GM12864 (cell line): ENCODE measurements around the gene CD300A.

Experiments
- DNase-seq: peaks from one replicate; pipeline ENCODE4 v3.0.0-alpha.2; 2011; ENCODE audit warnings: low read depth
- H3K4me3 ChIP-seq: 2 replicates; pipeline ENCODE4 v1.5.1; 2011; ENCODE audit warnings: mild to moderate bottlenecking, low read depth, low read length, control low read depth
- CTCF ChIP-seq: IDR thresholded peaks from 2 replicates; pipeline ENCODE4 v1.5.1; 2011; ENCODE audit warnings: low read depth, mild to moderate bottlenecking, moderate library complexity, low read length, control low read depth, inconsistent platforms; ENCODE audit errors: missing control alignments

Gene CD300A

GRCh38 chr17:74471341-74471740, 4.9 kb downstream of the CD300A start:
- TF ChIP-seq CTCF = no peak
- DNase-seq = no peak
- H3K4me3 ChIP-seq = no peak overlapping the region

- no peak for TF ChIP-seq CTCF
- DNase-seq = no peak
- H3K4me3 ChIP-seq = no peak overlapping the region
Observed at GRCh38 chr17:74472890-74473289, 6.5 kb downstream of the CD300A start.

GRCh38 chr17:74473294-74473693, 6.9 kb downstream of the CD300A start:
- DNase-seq = no peak
- TF ChIP-seq CTCF = no peak
- H3K4me3 ChIP-seq = no peak overlapping the region

- H3K4me3 ChIP-seq = no peak overlapping the region
- DNase-seq = no peak
- no peak for TF ChIP-seq CTCF
Observed at GRCh38 chr17:74474043-74474792, 7.8 kb downstream of the CD300A start.

- no peak for DNase-seq
- no peak overlapping the region for H3K4me3 ChIP-seq
- TF ChIP-seq CTCF = no peak
Observed at GRCh38 chr17:74475189-74475588, 8.8 kb downstream of the CD300A start.

GRCh38 chr17:74477411-74477810, 11.0 kb downstream of the CD300A start:
- no peak for DNase-seq
- TF ChIP-seq CTCF = no peak
- no peak overlapping the region for H3K4me3 ChIP-seq

GRCh38 chr17:74478420-74479100, 12.1 kb downstream of the CD300A start:
- no peak for TF ChIP-seq CTCF
- no peak for DNase-seq
- no peak overlapping the region for H3K4me3 ChIP-seq
